DMS79 treated with DMSO at 0.1 percent for 48 hours (cell line): ENCODE data around the gene HOXD1.

Source experiments
- DNase-seq: peaks from one replicate; lab custom pipeline; 2025; lab: John Stamatoyannopoulos, UW

The HOXD1 gene

DNA sequence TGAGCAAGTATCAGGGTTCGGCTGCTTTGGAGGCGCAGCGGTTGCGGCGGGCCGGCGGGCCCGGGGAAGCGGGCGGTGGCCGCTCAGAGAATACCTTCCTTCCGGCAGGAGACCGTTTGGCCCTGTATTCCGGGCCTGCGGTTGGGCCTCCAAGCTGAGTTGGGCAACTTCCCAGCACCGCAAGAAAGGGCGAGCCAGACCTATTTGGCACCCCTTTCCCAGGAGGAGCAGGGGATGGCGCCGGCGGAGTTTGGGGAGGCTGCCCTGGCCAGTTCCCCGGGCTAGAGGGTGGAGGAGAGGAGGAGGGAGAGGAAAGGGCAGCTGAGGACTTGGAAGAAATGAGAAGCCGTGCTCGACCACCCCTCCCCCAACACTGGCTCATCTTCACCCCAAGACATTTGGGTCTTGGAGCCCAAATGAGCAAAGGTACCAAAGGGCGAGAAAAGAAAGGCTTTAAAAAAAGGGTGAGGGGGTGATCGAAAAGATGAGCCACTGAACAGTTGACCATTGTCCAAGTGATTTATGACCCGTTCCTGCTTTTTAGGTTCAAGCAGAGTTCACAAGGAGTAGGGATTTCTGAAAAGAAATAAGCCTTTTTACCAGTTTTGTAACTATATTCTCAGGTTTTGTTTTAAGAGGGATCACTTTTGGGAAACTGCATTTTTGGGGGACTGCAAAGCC lies 23.0 kb upstream of the HOXD1 start:
- DNase-seq, result no peak

- no peak for DNase-seq
Measured at GRCh38 chr2:176166272-176166671, 22.2 kb upstream of the HOXD1 start.

DNA sequence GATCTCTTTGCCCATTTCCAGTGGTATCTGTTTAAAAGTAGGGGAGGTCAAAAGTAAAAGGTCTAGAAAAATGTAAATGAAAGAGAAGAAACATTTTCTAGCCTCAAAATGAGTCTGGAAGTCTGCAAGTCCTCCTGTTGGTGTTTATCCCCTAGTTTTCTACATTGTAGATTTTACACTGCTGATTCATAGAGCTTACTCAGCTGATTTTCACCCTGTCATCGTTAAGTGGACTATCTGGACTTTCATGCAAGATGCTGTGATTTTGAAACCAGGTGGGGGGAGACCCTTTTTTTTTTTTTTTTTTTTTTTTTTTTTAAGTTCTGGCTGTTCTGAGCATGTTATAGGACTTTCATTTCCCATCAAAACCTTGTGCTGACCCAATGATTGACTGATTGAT lies 21.1 kb upstream of the HOXD1 start:
- no peak for DNase-seq

DNA sequence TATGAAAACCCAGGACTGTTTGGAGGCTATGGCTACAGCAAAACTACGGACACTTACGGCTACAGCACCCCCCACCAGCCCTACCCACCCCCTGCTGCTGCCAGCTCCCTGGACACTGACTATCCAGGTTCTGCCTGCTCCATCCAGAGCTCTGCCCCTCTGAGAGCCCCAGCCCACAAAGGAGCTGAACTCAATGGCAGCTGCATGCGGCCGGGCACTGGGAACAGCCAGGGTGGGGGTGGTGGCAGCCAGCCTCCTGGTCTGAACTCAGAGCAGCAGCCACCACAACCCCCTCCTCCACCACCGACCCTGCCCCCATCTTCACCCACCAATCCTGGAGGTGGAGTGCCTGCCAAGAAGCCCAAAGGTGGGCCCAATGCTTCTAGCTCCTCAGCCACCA lies 19.3 kb upstream of the HOXD1 start:
- no peak for DNase-seq

DNA sequence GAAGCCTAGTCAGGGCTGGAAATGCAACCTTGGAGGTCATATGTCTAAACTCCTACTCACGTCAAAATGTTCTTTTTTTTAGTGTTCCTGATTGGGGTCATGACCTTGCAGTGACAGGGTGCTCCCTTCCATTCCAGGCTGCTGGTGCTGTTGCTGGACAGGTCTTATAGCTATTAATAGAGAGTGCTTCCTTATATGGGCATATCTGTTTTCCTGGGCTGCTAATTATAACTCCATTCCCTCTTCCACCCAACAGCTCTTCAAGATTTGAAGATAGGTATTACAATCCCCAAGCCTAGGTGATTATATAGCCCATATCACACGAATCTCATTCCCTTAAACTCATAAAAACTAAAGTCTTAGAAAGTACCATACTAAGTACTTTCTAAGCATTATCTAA lies 18.8 kb upstream of the HOXD1 start:
- no peak for DNase-seq

- DNase-seq, result no peak
Measured at GRCh38 chr2:176170602-176171305, 17.7 kb upstream of the HOXD1 start.

DNA sequence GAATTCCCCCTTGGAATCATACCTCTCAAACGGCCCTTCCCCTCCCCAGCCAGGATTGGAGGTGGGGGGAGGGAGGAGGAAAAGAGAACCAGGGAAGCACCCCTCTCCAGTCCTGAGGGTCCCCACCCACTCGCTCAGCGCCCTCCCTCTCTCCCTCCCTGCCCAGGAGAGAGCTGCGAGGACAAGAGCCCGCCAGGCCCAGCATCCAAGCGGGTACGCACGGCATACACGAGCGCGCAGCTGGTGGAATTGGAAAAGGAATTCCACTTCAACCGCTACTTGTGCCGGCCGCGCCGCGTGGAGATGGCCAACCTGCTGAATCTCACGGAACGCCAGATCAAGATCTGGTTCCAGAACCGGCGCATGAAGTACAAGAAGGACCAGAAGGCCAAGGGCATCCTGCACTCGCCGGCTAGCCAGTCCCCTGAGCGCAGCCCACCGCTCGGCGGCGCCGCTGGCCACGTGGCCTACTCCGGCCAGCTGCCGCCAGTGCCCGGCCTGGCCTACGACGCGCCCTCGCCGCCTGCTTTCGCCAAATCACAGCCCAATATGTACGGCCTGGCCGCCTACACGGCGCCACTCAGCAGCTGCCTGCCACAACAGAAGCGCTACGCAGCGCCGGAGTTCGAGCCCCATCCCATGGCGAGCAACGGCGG lies 17.0 kb upstream of the HOXD1 start:
- DNase-seq, result no peak

DNA sequence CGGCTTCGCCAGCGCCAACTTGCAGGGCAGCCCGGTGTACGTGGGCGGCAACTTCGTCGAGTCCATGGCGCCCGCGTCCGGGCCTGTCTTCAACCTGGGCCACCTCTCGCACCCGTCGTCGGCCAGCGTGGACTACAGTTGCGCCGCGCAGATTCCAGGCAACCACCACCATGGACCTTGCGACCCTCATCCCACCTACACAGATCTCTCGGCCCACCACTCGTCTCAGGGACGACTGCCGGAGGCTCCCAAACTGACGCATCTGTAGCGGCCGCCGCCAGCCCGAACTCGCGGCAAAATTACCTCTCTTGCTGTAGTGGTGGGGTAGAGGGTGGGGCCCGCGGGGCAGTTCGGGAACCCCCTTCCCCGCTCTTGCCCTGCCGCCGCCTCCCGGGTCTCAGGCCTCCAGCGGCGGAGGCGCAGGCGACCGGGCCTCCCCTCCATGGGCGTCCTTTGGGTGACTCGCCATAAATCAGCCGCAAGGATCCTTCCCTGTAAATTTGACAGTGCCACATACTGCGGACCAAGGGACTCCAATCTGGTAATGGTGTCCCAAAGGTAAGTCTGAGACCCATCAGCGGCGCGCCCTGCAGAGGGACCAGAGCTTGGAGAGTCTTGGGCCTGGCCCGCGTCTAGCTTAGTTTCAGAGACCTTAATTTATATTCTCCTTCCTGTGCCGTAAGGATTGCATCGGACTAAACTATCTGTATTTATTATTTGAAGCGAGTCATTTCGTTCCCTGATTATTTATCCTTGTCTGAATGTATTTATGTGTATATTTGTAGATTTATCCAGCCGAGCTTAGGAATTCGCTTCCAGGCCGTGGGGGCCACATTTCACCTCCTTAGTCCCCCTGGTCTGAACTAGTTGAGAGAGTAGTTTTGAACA lies 16.2 kb upstream of the HOXD1 start:
- DNase-seq, result no peak

DNA sequence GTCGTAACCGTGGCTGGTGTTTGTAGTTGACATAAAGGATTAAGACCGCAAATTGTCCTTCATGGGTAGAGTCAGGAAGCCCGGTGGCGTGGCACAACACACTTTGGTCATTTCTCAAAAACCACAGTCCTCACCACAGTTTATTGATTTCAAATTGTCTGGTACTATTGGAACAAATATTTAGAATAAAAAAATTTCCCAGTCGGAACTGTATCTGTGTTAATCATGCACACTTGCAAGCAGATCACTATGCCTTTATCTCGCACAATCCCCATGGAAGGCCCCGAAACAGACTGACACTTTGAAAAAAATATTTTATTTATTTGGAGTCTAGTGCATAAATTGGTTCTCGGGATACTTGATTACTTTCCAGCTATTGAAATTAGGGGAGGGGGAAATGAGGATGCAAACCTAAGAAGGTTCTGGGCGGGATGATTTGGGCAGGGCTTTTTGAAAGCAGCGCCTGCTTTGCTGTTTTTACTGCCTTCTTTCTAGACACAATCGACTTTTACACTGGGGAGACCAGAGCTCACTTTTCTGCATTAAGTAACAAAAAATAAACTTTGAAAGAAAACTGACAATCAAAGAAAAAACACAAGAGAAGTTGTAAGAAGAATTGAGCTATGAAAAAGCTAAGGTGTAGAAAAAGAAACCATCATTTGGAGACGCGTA lies 15.4 kb upstream of the HOXD1 start:
- DNase-seq, result no peak

DNA sequence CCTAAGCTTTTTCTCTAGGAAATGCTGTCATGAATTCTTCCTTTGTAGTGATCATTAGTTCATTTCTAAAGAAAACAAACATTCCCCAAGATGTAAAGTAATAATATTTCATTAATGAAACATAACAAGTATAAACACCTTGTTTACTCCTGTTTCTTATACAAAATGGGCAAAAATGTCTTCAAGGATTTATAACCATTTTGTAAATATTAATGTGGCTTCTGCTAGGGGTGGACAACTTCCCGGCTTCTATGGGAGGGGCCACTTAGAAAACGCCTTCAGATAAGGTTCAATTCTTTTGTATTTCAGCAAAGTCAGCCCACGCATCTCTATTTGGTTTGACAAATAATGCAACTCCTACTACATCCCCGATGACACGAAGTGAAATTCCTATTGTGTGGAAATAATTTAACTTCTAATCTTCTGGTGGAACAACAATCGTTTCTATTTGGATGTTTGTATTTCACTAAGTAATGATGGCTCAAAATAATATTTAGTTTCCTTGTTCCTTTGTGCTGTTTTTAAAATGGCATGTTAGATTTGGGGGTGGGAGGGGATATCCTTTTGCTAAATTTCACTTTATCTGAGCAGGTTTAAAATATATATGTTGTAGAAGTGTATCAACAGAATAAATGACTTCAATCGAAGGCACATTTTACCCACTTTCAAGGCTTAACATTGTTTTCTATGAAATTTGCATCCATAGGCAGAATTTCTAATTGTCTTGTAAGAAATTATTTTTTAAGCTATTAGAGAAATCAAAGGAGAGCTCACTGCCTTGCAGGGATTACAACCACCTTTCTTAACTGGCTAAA lies 14.7 kb upstream of the HOXD1 start:
- DNase-seq, result no peak

- no peak for DNase-seq
Measured at GRCh38 chr2:176174382-176174823, 14.1 kb upstream of the HOXD1 start.

GRCh38 chr2:176174824-176175708 lies 13.4 kb upstream of the HOXD1 start:
- no peak for DNase-seq

DNA sequence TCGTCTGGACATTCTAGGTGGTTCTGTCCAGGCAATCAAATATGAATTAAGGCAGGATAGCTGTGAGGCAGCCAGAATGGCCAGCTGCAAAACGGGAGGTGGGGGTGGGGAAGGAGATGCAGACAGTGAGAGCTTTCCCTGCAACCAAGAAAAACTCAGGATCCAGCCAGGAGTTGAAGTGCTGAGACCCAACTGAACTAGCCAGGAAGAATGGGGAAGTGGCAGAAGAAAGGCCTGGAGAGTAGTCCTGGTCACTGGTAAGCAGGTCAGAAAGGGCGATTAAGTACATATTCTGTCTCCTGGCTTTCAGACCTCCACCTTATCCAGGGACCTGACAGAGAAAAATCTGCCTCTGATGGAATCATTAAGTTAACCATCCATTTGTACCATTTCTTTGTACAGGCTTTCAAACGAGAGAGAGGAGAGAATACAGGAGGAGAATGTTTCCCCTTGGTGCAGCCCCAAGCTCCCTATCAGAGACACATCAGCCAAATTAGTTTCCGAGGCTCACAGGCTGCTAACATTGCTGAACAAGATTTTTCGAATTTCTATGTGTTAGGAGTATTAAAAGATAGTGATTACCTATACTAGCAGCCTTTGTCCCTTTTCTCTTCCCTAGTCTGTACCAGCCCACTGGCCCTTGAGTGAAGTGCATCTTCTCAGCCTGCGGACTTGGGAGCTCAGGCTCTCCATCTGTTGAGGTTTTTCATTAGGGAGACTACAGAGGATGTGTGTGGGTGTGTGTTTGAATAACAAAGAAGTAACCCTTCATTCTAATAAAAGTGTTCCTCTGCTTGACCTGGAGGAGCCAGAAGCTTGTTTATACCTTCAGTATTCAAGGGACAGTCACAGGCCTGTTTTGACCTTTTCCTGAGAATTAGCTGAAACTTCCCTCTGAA lies 12.5 kb upstream of the HOXD1 start:
- peak; percentile 43 for DNase-seq

DNA sequence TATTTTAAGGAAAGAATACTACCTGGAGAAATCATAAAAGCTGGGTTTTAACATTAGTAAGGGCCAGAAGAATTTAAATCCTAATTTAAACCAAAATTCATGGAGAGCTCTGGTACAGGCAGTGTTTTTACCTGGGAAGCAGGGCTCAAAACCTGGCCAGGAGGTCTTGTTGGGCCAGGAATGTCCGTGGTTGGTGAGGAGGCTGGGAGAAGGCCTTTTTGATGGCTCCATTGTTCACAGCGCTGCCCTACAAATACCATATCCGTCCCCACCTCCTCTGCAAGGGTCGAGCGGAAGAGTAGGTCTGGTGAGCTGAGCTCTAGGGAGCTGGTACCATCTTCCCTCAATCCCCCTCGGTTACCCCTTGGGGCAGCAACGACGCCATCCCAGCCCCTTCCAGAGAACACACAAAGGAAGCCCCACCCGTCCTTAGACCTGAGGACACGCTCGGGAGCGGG lies 10.9 kb upstream of the HOXD1 start:
- DNase-seq, result no peak

DNA sequence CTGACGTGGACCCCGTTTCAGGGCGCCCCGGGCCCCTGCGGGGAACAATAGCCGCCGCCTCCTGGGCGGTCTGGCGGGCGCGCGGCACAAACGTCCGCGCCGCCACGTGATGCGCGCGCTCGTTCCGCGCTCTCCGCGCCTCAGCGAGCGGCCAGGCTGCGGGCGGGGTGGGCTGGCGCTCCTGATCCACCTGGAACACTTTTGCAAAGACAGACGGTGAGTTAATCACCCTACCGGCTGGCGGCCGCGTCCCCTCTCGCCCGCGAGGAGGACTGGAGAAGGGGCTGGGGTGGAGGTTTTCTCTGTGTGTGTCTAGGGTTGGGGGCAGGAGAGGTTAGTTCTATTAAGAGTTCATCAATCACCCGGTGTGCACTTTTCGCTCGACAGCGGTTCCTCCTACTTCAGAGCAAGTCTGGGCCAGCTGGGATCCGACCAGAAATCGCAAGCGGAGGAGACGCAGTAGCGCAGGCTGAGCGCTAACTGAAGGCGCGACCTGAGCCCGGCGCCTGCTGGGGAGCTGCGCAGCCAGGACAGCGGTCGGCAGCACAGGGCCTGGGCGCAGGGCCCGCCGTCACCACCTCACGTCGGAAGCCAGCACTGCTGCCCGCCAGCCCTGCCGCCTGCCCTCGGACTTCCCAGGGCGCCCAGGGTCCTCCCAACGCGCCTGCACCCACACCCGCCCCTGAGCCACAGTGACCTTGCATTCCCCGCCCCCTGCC lies 10.3 kb upstream of the HOXD1 start:
- DNase-seq, result peak; percentile 92

- peak; percentile 82 for DNase-seq
Measured at GRCh38 chr2:176178757-176179295, 9.6 kb upstream of the HOXD1 start.

DNA sequence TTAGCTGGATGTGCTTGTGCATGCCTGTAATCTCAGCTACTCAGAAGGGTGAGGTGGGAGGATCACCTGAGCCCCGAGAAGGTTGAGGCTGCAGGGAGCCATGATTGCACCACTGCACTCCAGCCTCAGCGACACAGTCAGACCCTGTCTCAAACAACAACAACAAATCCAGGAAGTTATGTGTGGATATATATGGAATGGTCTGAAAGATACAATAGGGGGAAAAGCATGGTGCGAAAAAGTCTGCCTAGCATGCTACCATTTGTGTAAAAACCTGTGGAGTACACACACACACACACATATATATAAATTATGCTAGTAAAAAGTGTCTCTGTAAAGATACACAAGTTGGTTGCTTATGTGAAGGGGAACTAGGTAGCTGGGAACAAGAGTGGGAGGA lies 6.9 kb upstream of the HOXD1 start:
- DNase-seq, result no peak

GRCh38 chr2:176182671-176183070 lies 5.8 kb upstream of the HOXD1 start:
- DNase-seq, result no peak
